HG02588 (cell line): ENCODE results near the gene MRS2.
"Not testable (repeated sequence)": the region's sequence is repeated elsewhere in the genome, so short reads cannot be mapped to it uniquely, and the experiment has no call there.

Source experiments
- ATAC-seq: cut with Tn5 transposase; IDR thresholded peaks from one replicate; pipeline ENCODE4 v1.9.1; 2021; ENCODE audit warnings: mild to moderate bottlenecking, moderate library complexity; ENCODE audit not compliant: unreplicated experiment

Gene MRS2

DNA sequence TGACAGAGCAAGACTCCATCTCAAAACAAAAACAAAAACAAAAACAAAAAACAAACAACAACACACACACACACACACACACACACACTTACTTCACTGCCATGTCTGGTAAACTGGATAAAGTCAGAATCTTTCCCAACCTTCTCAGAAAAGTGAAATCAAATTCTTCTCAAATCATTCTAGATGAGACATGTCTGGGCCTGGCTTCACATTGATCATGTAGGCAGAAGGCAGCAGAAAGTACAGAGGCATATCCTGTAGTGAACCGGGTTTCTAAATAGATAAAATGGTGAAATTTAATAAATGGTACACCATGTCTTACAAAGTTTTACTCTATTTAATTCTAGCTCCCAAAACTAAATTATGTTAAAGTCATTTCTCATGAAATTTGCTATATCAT, 14.9 kb upstream of the MRS2 start:
- no peak for ATAC-seq

DNA sequence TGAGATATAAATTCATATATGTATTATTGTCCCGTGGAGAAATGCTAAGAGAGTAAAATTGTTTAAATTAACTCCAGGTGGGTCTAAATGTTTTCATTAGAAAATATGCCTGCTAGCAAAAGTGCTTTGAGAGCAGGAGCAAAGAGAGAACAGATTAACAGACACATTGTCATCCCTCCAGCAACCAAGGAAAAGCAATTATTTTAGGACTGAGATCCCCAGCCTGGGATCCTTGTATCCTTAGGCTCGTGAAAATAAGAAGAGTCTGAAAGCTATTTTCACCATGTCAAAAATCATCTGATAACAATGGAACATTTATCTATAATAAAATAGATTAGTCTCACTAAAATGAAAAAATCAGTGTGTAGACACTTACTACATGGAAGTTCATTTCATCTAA, 11.5 kb upstream of the MRS2 start:
- no peak for ATAC-seq

DNA sequence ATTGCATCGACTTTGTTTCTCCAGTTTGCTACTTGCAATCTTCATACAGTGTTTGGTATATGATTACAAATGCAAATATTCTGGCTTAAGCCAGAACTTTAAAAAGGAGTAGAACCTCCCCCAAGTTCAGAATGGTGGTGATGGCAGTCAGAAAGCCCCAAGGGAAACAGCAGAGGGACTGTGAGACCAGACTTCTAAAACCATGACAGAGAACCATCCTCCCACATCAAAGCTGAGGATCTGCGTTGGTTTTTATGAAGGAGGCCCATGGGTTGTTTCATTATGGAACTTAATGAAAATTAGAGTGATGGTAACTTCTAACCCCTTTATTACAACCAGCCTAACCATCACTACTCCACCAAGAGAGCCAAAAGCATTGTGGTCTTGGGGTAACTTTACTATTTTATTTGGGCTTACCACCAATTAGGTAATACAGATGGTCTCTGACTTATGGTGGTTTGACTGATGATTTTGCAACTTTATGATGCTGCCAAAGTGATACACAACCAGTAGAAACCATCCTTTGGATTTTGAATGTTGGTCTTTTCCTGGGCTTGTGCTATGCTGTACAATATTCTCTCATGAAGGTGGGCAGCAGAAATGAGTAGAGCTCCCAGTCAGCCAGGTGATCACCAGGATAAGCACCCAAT, 10.9 kb upstream of the MRS2 start:
- peak; percentile 83 for ATAC-seq

DNA sequence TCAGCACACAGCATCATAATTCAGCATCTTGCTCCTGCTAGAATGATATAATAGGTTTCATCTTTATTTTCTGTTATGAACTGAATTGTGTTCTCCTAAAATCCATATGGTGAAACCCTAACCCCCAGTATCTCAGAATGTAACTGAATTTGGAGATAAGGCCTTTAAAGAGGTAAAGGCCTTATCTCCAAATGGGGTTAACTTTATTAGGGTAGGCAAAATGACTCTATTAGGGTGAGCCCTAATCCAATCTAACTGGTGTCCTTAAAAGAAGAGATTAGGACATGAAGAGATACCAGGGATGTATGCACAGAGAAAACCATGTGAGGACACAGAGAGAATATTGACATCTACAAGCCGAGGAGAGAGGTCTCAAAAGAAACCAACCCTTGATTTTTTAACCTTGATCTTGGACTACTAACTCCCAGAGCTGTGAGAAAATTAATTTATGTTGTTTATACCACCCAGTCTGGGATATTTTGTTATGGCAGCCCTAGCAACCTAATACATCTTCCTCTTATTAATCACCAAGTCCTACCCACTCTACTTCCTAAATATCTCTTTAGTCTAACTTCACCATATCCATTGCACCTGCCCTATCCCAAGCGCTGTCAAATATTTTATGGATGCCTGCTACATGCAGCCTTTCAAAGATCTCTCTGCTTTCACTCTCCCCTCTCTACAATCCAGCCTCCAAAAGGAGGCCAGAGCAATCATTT, 8.5 kb upstream of the MRS2 start:
- ATAC-seq, result no peak

DNA sequence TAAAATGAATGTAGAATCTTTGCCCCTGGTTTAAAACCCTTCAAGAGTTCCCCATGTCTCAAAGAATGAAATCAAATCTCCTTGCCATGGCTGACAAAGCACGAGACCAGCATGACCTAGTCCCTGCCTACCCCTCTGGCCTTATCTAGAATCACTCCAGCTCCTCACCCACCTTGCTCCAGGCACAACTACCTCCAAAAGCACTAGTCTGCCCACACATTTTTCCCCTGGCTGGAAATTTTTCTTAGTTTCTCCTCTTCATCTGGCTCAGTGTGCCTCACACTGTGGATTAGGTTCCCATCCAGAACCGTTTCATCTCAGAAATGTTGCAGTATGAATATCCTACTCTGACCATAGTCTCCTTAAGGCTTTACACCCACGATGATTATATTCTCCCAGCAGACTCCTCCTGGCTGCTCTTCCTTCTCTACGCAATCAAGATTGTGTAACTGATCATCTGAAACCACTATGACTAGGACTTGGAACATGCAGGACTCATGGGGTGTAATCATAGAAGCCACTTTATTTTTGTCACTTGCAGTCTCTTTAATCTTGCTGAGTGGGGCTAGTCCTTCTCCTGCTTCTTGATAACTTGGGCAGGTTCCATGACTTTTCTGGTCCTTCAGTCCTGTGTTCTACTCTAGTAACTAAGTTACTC, 7.8 kb upstream of the MRS2 start:
- ATAC-seq, result no peak

DNA sequence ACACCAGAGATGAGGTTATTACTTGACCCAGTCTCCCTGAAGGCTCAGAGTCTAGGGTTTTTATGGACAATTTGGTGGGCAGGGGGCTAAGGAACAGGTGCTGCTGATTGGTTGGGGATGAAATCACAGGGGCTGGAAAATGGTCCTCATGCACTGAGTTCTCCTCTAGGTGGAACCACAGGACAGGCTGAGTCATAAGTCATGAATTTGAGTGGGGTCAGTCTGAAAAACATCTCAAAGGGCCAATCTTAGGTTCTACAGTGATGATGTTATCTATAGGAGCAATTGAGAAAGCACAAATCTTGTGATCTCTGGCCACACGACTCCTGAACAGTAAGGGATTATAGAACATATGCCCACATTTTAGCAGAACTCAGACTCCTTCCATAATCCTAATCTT, 5.9 kb upstream of the MRS2 start:
- no peak for ATAC-seq

DNA sequence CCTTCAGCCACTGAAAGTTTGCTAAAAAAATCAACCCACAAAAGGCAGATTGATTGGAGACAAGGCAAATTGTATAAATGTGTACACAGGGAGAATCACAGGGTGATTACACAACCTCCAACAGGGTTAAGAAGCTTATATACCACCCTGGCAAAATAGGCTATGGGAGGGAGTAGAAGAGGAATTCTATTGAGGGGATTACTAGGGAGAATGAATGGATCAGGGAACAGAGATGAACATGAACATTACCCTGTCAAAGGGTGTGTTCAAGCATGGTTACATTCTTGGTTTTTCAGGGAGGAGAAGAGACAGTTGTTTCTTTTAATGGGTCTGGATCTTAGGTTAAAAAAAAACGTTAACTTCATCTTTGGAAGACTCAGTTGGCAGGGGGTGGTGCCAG, 5.1 kb upstream of the MRS2 start:
- no peak for ATAC-seq

DNA sequence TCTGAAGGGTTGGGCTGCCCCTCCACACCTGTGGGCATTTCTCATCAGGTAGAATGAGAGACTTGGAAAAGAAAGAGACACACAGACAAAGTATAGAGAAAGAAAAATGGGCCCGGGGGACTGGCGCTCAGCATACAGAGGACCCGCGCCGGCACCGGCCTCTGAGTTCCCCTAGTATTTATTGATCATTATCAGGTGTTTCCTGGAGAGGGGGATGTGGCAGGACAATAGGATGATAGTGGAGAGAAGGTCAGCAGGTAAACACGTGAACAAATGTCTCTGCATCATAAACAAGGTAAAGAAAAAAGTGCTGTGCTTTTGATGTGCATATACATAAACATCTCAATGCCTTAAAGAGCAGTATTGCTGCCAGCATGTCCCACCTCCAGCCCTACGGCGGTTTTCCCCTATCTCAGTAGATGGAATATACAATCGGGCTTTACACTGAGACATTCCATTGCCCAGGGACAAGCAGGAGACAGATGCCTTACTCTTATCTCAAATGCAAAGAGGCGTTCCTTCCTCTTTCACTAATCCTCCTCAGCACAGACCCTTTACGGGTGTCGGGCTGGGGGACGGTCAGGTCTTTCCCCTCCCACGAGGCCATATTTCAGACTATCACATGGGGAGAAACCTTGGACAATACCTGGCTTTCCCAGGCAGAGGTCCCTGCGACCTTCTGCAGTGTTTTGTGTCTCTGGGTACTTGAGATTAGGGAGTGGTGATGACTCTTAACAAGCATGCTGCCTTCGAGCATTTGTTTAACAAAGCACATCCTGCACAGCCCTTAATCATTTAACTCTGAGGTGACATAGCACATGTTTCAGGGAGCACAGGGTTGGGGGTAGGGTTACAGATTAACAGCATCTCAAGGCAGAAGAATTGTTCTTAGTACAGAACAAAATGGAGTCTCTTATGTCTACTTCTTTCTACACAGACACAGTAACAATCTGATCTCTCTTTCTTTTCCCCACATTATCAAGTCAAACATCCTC, 2.4 kb upstream of the MRS2 start:
- not testable (repeated sequence) for ATAC-seq

DNA sequence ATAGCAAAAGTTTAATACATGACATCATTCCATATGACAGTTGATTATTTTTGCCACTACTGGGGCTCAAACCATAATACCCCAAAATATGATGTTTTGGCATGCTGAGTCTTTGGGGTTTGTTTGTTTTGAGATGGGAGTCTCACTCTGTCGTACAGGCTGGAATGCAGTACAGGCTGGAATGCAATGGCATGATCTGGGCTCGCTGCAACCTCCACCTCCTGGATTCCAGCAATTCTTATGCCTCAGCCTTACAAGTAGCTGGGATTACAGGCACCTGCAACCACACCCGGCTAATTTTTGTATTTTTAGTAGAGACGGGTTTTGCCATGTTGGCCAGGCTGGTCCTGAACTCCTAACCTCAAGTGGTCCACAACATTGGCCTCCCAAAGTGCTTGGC, 1.3 kb upstream of the MRS2 start:
- no peak for ATAC-seq

DNA sequence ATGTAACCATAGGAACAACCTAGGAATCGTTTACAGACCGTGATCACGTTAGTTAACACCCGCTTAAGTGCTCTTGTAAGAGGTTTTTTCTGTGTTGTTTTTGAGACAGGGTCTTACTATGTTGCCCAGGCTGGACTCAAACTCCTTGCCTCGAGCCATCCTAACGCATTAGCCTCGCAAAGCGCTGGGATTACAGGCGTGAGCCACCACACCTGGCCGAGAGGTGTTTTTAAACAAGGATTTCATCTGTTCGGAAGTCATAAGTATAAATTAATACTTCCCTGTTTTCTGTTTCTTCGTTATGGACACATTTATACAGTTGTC, 727 bp downstream of the MRS2 start:
- no peak for ATAC-seq

DNA sequence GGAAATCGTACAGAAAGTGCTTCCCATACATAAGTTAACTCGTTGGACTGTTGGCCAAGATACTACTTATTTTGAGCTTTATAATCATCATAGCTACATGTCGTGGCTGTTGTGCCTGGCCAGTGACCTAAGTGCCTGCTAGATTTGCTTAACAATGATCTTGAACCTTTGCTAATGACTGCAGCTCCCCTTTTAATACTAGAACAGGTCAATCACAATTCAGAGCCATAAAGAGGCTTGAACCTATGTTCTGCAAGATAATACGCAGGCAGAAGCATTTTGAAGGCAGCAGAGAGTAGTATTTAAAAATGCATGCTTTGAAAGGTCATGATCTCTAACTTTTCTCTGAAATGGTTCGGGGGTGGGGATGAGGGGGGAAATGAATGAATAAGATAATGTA, 2.5 kb downstream of the MRS2 start:
- ATAC-seq, result no peak

DNA sequence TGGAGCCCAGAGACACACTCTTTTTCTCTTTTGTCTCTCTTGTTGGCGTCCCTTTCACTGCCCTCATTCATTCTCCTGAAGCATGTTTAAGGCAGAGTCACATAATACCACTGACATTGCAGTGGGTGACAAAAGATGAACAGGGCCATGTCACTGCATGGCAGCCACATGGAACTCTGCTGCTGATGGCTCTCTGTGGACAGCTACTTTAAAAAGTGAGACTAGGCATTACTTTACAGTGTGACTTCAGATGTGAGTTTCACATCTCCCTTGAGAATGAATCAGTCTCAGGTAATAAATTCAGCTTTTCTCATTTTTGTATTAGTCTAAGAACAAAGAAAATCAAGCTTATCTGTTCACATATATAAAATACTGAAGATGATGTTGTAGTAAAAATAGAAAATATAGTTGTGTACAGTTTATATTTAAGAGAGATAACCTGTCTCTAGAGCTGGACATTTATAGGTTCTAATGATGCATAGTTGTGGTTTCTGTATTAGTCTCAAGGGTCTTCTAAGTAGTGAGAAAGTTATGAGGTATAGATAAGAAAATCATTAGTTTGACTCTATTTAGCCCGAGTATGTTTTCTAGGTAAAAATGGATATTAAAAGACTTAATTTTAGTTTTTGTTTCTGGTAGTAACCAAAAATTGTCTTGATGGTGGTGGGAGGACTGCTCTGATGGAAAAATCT, 6.1 kb downstream of the MRS2 start:
- ATAC-seq, result peak; percentile 79

DNA sequence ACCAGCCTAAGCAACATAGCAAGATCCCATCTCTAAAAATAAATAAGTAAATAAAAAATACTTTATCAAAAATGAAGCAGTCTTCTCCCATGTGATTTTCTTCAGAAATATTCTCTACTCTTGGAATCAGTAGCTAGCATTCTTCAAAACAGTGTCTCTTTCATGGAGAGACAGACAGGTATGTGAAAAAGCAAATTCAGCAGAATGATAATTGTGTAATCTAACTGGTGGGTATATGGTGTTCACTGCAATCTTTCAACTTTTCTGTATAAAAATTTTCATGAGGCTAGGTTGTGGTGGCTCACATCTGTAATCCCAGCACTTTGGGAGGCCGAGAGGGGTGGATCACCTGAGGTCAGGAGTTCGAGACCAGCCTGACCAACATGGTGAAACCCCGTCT, 7.9 kb downstream of the MRS2 start:
- no peak for ATAC-seq

DNA sequence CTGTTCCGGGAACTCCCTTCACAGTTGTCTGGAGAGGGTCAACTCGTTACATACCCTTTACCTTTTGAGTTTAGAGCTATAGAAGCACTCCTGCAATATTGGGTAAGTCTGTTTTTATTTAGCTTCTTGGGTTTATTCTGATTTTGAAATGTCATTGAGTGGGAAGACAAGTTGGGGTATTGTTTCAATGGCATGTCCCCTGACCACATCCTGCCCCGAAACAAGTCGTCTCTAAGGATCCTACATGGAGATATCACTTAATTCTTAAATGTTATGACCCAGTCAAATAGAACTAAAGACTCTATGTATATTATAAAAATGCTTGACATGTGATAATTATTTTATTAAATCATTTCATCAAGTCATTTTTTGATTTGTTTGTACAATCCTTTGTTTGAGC, 9.6 kb downstream of the MRS2 start:
- ATAC-seq, result no peak

DNA sequence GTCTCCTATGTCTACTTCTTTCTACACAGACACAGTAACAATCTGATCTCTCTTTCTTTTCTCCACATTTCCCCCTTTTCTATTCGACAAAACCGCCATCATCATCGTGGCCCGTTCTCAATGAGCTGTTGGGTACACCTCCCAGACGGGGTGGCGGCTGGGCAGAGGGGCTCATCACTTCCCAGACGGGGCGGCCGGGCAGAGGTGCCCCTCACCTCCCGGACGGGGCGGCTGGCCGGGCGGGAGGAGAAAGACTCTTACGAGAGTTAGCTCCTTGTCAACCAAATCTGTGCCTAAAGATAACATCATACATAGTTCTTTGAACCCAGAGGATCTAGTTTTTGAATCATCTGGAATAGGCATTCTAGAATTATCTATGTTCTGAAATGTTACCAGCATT, 11.8 kb downstream of the MRS2 start:
- ATAC-seq, result not testable (repeated sequence)

DNA sequence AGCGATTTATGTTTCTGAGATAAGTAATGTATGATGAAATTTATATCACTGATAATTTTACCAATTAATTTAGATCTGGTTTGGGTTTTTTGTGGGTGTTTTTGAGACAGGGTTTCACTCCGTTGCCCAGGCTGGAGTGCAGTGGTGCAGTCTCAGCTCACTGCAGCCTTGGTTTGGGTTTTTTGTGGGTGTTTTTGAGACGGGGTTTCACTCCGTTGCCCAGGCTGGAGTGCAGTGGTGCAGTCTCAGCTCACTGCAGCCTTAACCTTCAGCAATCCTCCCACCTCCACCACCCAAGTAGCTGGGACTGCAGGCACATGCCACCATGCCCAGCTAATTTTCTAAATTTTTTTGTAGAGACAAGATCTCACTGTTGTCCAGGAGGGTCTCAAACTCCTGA, 13.0 kb downstream of the MRS2 start:
- ATAC-seq, result no peak

DNA sequence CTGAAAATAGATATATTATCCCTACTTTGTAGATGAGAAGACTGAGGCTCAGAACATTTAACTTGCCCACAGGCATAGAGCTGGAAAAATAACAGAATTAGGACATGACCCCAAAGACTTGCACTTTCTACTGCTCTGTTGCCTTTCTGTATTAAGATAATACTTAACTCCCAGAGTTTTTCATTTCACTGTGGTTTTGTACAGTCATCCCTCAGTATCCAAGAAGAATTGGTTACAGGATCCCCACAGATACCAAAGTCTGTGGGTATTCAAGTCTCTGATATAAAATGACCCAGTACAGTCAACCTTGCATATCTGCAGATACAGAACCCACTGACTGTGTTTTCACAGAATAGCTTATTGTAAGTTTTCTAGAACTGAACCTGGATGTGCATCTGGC, 16.8 kb downstream of the MRS2 start:
- no peak for ATAC-seq

DNA sequence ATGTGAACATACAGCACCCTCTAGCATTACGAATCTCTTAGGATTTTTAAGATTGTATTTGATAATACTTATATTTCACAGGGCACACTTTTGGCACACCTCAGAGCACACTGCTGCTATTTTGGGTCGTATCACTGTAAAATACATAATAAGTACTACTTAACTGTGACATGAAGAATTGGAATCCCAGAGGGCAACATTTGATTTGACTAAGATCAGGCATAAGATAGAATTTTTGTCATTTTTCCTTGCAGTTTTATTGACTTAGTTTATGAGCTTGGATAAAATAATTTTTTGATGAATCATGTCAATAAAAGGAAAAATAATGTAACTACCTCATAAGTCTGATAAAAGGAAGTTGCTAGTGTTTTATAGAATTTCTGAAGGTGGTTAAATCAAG, 22.4 kb downstream of the MRS2 start:
- no peak for ATAC-seq

DNA sequence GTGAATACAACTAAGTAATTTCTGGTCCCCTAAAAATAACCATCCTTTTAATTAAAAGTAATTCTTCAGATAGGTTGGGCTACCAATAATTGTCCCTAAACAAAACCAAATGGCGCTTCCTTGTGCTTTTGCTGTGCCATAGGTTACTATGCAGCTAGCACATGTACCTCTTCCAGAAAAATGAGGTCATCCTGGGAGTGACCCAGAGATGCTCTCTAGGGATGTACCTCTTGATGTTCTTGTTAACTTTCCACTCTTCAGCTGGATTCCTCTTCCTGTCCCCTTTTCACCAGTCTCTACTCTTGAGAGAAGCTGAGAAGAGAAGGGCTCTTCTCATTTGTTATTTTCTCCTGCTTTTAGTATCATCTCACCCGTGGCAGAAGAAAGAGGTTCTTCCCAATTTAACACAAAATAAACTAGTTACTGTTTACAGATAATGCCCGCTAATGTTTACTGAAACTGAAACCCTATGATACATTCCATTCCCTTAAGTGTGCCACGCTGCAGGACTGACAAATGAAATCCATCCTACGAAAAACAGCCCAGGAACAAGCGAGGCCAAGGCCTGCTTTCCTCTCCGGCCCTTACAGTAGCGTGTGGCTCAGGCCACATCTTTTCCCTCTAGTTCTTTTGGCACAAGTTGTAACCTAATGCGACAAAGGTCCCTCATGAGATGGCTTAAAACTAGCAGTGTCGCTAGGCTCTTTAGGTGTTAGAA, 24.2 kb downstream of the MRS2 start:
- no peak for ATAC-seq

DNA sequence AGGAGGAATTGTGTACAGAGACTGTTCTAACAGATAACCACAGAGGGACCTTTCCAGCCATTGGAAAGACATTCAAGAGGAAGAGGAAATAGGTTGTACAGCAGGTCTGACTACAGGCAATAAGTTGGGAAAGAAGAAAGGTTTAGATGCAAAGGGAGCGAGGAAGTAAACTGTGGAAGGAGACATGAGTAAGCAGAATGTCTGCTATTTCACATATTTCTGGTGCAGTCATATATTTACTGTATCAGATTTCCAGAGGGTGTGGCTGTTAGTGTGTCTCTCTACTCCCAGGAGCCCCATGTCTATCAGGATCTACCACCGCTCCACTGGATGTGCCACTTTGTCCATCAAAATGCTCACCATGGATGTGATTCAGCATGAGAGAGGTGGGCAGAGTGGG, 25.9 kb downstream of the MRS2 start:
- no peak for ATAC-seq
